ENCODE results near the gene LCK.
A peak's percentile ranks its signal among the peaks of the same experiment; 100 is the strongest.
"Not testable (repeated sequence)": the region's sequence is repeated elsewhere in the genome, so short reads cannot be mapped to it uniquely, and the experiment has no call there.

Gene LCK

GRCh38 chr1:32240140-32240951 lies 10.7 kb upstream of the LCK start:
- peak; percentile 58 to 80 for DNase-seq

- DNase-seq: peak; percentile 28 to 65
These were observed 9.9 kb upstream of the LCK start for GRCh38 chr1:32241001-32241763.

GRCh38 chr1:32242341-32242851 lies 8.7 kb upstream of the LCK start:
- DNase-seq: no peak

DNA sequence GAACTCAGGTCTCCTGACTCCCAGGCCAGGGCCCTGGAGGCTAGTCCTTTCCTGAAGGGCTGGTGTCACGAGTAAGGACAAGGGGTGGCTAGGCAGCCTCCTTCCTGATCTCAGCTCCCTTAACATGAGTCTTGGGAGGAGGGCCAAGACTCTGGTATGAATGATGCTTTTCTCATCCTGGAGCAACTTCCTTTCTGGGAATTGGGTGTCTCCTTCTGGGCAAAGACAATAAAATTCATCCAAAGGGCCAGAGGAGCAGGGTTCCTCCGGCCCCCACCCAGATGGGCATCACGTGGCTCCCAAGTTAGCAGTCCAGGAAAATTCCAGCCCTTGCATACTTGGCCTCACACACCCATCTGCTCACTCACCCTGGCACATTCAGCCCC lies 4.2 kb upstream of the LCK start, which contains the start of gene FAM167B:
TSS of gene FAM167B (plus strand) at position 335 of the 386 bp plus-strand sequence. CDS start 200 bp downstream, outside the sequence.
- DNase-seq: no peak

DNA sequence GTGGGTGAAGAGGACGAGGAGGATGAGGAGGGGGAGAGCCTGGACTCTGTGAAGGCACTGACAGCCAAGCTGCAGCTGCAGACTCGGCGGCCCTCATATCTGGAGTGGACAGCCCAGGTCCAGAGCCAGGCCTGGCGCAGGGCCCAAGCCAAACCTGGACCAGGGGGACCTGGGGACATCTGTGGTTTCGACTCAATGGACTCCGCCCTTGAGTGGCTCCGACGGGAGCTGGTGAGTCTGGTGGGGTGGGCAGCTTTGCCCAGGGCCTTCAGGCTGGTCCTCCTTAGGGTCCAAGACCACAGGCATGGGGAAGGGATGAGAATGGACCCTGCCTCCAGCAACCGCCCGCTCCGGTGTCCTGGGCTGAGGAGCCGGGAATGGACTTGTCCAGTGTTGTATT lies 3.6 kb upstream of the LCK start:
- DNase-seq: no peak

- DNase-seq: peak; percentile 87 to 90
These were observed 2.8 kb upstream of the LCK start for GRCh38 chr1:32247983-32248889.

DNA sequence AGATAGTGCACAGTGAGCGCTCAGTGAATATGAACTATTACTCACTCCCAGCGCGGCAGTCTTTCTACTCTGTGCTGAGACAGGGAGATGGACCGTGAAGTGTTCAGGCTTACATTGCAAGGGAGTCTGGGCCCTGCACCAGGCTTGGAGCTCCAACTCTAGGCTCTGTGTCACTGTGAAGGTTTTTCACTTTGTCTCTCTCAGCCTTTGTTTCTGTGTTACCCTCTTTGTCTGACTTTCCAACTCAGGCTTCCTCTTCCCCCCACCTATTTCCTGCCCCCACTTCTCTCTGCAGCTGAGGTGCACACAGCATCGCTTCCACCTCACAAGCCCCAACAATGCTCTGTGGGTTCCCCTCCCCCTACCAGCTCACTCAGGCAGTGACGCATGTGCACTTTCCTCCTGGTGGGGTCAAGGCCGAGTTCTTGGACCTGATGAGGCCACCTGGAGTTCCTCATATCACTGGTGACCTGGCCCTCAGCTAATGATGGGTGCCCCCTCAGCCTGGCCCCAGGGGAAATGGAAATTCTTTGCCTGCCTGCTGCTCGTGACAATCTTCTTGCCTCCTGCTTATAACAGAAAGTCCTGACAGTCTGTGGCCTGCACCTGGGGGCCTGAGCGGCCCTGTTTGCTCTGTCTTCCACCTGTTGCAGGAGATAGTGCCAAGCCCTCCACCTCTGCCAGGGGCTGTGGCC lies 1.1 kb upstream of the LCK start:
- DNase-seq: no peak

DNA sequence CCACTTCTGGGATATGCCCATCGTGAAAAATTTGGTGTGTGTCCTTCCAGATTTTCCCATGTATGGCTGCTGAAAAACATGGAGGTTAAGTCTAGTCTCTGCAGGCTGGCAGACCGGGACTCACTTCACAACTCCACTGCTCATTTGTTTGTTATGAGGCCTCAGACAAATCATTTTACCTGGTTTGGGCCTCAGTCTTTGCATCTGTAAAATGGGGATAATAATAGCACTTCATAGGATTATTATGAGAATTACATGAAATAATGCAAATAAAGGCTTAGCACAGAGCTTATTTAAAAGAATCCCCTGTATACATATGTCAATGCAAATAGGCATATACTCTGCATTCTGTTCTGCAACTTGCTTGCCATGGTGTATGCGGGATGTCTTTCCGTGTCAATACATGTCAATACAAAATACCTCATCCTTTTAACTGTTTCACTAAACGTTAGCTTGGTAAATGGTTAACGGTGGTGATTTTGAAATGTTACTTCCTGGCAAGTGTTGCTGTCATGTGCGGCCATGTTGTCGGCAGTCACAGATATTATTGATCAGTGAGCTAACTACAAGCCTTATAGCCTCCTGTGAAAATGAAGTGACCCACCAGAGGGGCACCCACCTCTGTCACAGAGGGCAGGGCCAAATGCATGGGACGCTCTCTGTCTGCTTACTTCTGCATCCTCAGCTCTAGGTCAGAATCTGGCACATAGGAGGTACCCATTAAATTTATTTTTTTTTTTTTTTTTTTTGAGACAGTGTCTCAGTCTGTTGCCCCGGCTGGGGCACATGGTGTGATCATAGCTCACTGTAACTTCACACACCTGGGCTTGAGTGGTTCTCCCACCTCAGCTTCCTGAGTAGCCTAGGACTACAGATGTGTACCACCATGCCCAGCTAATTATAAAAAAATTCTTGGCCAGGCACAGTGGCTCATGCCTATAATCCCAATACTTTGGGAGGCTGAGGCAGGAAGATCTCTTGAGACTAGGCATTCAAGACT lies 4.3 kb downstream of the LCK start:
- no peak for DNase-seq

- no peak for DNase-seq
These were observed 5.6 kb downstream of the LCK start for GRCh38 chr1:32256473-32257226.

- DNase-seq: no peak
These were observed 6.1 kb downstream of the LCK start for GRCh38 chr1:32257227-32257508.

- not testable (repeated sequence) for DNase-seq
These were observed 12.2 kb downstream of the LCK start for GRCh38 chr1:32263236-32263593.

GRCh38 chr1:32263744-32264143 lies 12.7 kb downstream of the LCK start:
- no peak for DNase-seq

- no peak for DNase-seq
These were observed 14.8 kb downstream of the LCK start for GRCh38 chr1:32265846-32266245.

GRCh38 chr1:32266921-32267591 lies 16.0 kb downstream of the LCK start:
- DNase-seq: no peak

GRCh38 chr1:32269744-32270143 lies 18.7 kb downstream of the LCK start:
- DNase-seq: no peak

GRCh38 chr1:32272557-32273390 lies 21.7 kb downstream of the LCK start:
- no peak for DNase-seq

- peak; percentile 77 to 80 for DNase-seq
These were observed 22.5 kb downstream of the LCK start for GRCh38 chr1:32273391-32274208.

Data from NCI-H2081 (cell line).